H1 (cell line): Measurements from ENCODE around the gene RAB4B. TPM values are rescaled to one million over a fixed set of nuclear protein-coding genes. Genes with fewer than 3 reads are reported as not detected.

Source experiments
- polyA plus RNA-seq, 7 experiments: library from polyadenylated mRNA; depleted of rRNA in 3 of 7; stranded (reverse) in 5 of 7; unstranded in 2 of 7; fragments of >200 nt in 5 of 7; fragments of 200-250 nt in 2 of 7; gene quantifications; 1 replicate in 5 of 7; 2 replicates in 1 of 7; 4 replicates in 1 of 7; pipeline versions ENCODE4 v1.2.1 to v1.2.3, GENCODE V29; 2011 to 2013; ENCODE audit warnings: missing spikeins in 2 of 7, mixed read lengths in 2 of 7
- total RNA-seq: library from RNA; stranded (reverse); fragmentation: NEBNext Ultra II Directional; extraction: Animal tissue kit (Norgen Biotek cat#: 25700); gene quantifications from 2 replicates; pipeline ENCODE4 v1.2.1, GENCODE V29; 2021
- TF ChIP-seq, protein P1 (sequence below): IDR thresholded peaks from 2 replicates; pipeline ENCODE4 v1.6.1; 2012; ENCODE audit warnings: low read length, inconsistent platforms

Gene RAB4B
- total and polyA plus RNA-seq, 2 of the 8 experiments (the other 6 are each of a cell fraction or from before 2014, with no cell fraction given): 15.9 to 28.6 TPM

GRCh38 chr19:40804783-40805242, 26.8 kb downstream of the RAB4B start (continued):
- TF ChIP-seq, protein P1, sequence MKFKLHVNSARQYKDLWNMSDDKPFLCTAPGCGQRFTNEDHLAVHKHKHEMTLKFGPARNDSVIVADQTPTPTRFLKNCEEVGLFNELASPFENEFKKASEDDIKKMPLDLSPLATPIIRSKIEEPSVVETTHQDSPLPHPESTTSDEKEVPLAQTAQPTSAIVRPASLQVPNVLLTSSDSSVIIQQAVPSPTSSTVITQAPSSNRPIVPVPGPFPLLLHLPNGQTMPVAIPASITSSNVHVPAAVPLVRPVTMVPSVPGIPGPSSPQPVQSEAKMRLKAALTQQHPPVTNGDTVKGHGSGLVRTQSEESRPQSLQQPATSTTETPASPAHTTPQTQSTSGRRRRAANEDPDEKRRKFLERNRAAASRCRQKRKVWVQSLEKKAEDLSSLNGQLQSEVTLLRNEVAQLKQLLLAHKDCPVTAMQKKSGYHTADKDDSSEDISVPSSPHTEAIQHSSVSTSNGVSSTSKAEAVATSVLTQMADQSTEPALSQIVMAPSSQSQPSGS: no peak
- TF ChIP-seq, all 59 proteins: peak for 0
